NCI-H1694 treated with DMSO at 0.1 percent for 48 hours (cell line): ENCODE measurements around the gene BCAN.
"Not testable (repeated sequence)": the region's sequence is repeated elsewhere in the genome, so short reads cannot be mapped to it uniquely, and the experiment has no call there.

Experiments
- DNase-seq: peaks from one replicate; lab custom pipeline; 2025; lab: John Stamatoyannopoulos, UW

Gene BCAN

GRCh38 chr1:156616463-156616862 is 25.5 kb upstream of the BCAN start:
- no peak for DNase-seq

- DNase-seq = peak; percentile 83
These were observed 22.9 kb upstream of the BCAN start, which contains the start of gene HAPLN2 for GRCh38 chr1:156618853-156619581. TSS of gene HAPLN2 (plus strand) at chr1:156619415. CDS start at chr1:156623491, 4,076 bp downstream.

- no peak for DNase-seq
These were observed 22.3 kb upstream of the BCAN start for GRCh38 chr1:156619582-156619955.

- no peak for DNase-seq
These were observed 19.2 kb upstream of the BCAN start for GRCh38 chr1:156622581-156623297.

GRCh38 chr1:156623946-156624813 is 17.7 kb upstream of the BCAN start:
- DNase-seq = peak; percentile 70

- no peak for DNase-seq
These were observed 17.0 kb upstream of the BCAN start for GRCh38 chr1:156624814-156625435.

- DNase-seq = peak; percentile 76
These were observed 16.4 kb upstream of the BCAN start for GRCh38 chr1:156625436-156626078.

GRCh38 chr1:156626079-156626438 is 15.9 kb upstream of the BCAN start:
- DNase-seq = no peak

- peak; percentile 87 for DNase-seq
These were observed 14.5 kb upstream of the BCAN start for GRCh38 chr1:156627313-156627880.

- no peak for DNase-seq
These were observed 12.0 kb upstream of the BCAN start for GRCh38 chr1:156629823-156630449.

- not testable (repeated sequence) for DNase-seq
These were observed 10.8 kb upstream of the BCAN start for GRCh38 chr1:156631152-156631551.

- no peak for DNase-seq
These were observed 9.6 kb upstream of the BCAN start for GRCh38 chr1:156632355-156632754.

GRCh38 chr1:156638189-156638985 is 3.5 kb upstream of the BCAN start:
- no peak for DNase-seq

GRCh38 chr1:156639601-156640101 is 2.3 kb upstream of the BCAN start:
- DNase-seq = no peak

- no peak for DNase-seq
These were observed 843 bp upstream of the BCAN start for GRCh38 chr1:156640842-156641706.

- DNase-seq = no peak
These were observed 540 bp downstream of the BCAN start for GRCh38 chr1:156642265-156643048.

GRCh38 chr1:156643049-156643777 is 1.3 kb downstream of the BCAN start:
- DNase-seq = no peak
